A549 (cell line): ENCODE measurements around the gene TBX10. TPM values are rescaled to one million over a fixed set of nuclear protein-coding genes. Genes with fewer than 3 reads are reported as not detected.

ENCODE experiments used
- ATAC-seq, 2 experiments: fragments of 200-7000 bp in 1 of 2; fragments of >200 bp in 1 of 2; cut with Nextera tagmentation in 1 of 2; cut with Tn5 transposase in 1 of 2; 3 replicates each; pipeline versions ENCODE4 v1.8.0 to v1.9.1; 2018 to 2020; ENCODE audit warnings: mild to moderate bottlenecking in 1 of 2, moderate library complexity in 1 of 2
- CTCF ChIA-PET: fragments of 300-600 bp; sonication (Branson Sonifier 250); formaldehyde crosslinking; extraction: SDS; loops from one replicate; lab custom pipeline; 2021; ENCODE audit warnings: antibody characterized with exemption, inconsistent platforms; lab: Yijun Ruan, JAX
- POLR2A ChIA-PET: fragments of 350-600 bp; formaldehyde crosslinking; extraction: SDS; loops from one replicate; lab custom pipeline; 2021; ENCODE audit warnings: antibody characterized with exemption, inconsistent platforms; lab: Yijun Ruan, JAX
- DNase-seq, 2 experiments: peaks; one replicate each; pipeline versions ENCODE4 v3.0.0 to v3.0.0-alpha.2; 2011 to 2016; ENCODE audit warnings: low read depth in 1 of 2, low spot score in 1 of 2
- FAIRE-seq: peaks from 2 replicates; lab custom pipeline; 2011; peaks lifted over from hg19 to GRCh38; lab: Jason Lieb, UNC
- H3K27ac ChIP-seq, 2 experiments: fragments of >200 bp; sonication (Bioruptor Twin); formaldehyde crosslinking; 3 replicates each; pipeline ENCODE4 v1.5.1; 2016 to 2017
- H3K4me1 ChIP-seq: fragments of >200 bp; sonication (Bioruptor Twin); formaldehyde crosslinking; 3 replicates; pipeline ENCODE4 v1.6.1; 2016
- H3K4me2 ChIP-seq: fragments of >200 bp; sonication (Bioruptor Twin); formaldehyde crosslinking; 3 replicates; pipeline ENCODE4 v1.6.1; 2016
- H3K4me3 ChIP-seq: fragments of >200 bp; sonication (Bioruptor Twin); formaldehyde crosslinking; 3 replicates; pipeline ENCODE4 v1.5.1; 2016
- H3K9me3 ChIP-seq: fragments of >200 bp; sonication (Bioruptor Twin); formaldehyde crosslinking; 3 replicates; pipeline ENCODE4 v1.6.1; 2016
- ATOH8 ChIP-seq: fragments of 250-450 bp; sonication (Bioruptor Pico); IDR thresholded peaks from 2 replicates; pipeline ENCODE4 v1.5.0; 2020; ENCODE audit warnings: low read depth, mild to moderate bottlenecking, moderate library complexity
- CHD2 ChIP-seq: fragments of 150-350 bp; IDR thresholded peaks from 2 replicates; pipeline ENCODE4 v1.6.1; 2014; ENCODE audit warnings: low read length; ENCODE audit not compliant: partially characterized antibody
- EHMT2 ChIP-seq: fragments of 200-600 bp; sonication (generic); IDR thresholded peaks from 2 replicates; pipeline ENCODE4 v1.6.1; 2016; ENCODE audit warnings: antibody characterized with exemption, low read depth, mild to moderate bottlenecking, moderate library complexity
- ESRRA ChIP-seq: fragments of 150-350 bp; IDR thresholded peaks from 2 replicates; pipeline ENCODE4 v1.6.1; 2014; ENCODE audit warnings: mild to moderate bottlenecking, low read length, borderline replicate concordance
- FOSL2 ChIP-seq, 2 experiments: fragments of 450-650 bp in 1 of 2; fragments of >200 bp in 1 of 2; sonication (Bioruptor Twin) in 1 of 2; formaldehyde crosslinking; IDR thresholded peaks; 2 replicates each; pipeline versions ENCODE4 v1.5.0 to v1.6.1; 2016 to 2020; ENCODE audit warnings: mild to moderate bottlenecking in 1 of 2, moderate library complexity in 1 of 2
- HDAC2 ChIP-seq: fragments of 200-600 bp; sonication (generic); IDR thresholded peaks from 2 replicates; pipeline ENCODE4 v1.6.1; 2016
- HEYL ChIP-seq: fragments of 250-450 bp; sonication (Bioruptor Pico); IDR thresholded peaks from 2 replicates; pipeline ENCODE4 v1.8.0; 2021; ENCODE audit warnings: mild to moderate bottlenecking, moderate library complexity
- HOXA7 ChIP-seq: fragments of 250-450 bp; sonication (Bioruptor Pico); IDR thresholded peaks from 2 replicates; pipeline ENCODE4 v1.5.0; 2020; ENCODE audit warnings: mild to moderate bottlenecking, moderate library complexity
- JUN ChIP-seq, 2 experiments: fragments of >200 bp; sonication (Bioruptor Twin); formaldehyde crosslinking; IDR thresholded peaks; 2 replicates in 1 of 2; 3 replicates in 1 of 2; pipeline ENCODE4 v1.6.1; 2016 to 2017
- MAFK ChIP-seq: fragments of 450-650 bp; IDR thresholded peaks from 2 replicates; pipeline ENCODE4 v1.6.1; 2014; ENCODE audit not compliant: partially characterized antibody
- MAX ChIP-seq: IDR thresholded peaks from 2 replicates; pipeline ENCODE4 v1.6.1; 2012
- MYC ChIP-seq: IDR thresholded peaks from 2 replicates; pipeline ENCODE4 v1.6.1; 2012; ENCODE audit warnings: mild to moderate bottlenecking, inconsistent platforms, low read length, improper control_type of control experiment, borderline replicate concordance
- NFE2L2 ChIP-seq: fragments of 150-350 bp; conservative IDR thresholded peaks from 2 replicates; pipeline ENCODE4 v1.6.1; 2014; ENCODE audit warnings: low read length
- NR3C1 ChIP-seq: fragments of >200 bp; sonication (Bioruptor Twin); formaldehyde crosslinking; IDR thresholded peaks from 3 replicates; pipeline ENCODE4 v1.6.1; 2017
- POLR2A ChIP-seq: IDR thresholded peaks from 2 replicates; pipeline ENCODE4 v1.6.1; 2012; ENCODE audit warnings: mild to moderate bottlenecking, low read length
- RAD21 ChIP-seq, 2 experiments: fragments of >200 bp in 1 of 2; sonication (Bioruptor Twin) in 1 of 2; formaldehyde crosslinking in 1 of 2; IDR thresholded peaks in 1 of 2; conservative IDR thresholded peaks in 1 of 2; 2 replicates in 1 of 2; 3 replicates in 1 of 2; pipeline ENCODE4 v1.6.1; 2012 to 2018; ENCODE audit warnings: inconsistent platforms in 1 of 2
- REST ChIP-seq: fragments of 200-600 bp; sonication (generic); IDR thresholded peaks from 2 replicates; pipeline ENCODE4 v1.6.1; 2016; ENCODE audit warnings: antibody characterized with exemption, mild to moderate bottlenecking, moderate library complexity
- TFCP2L1 ChIP-seq: fragments of 250-450 bp; sonication (Bioruptor Pico); IDR thresholded peaks from 2 replicates; pipeline ENCODE4 v1.5.0; 2021; ENCODE audit warnings: mild to moderate bottlenecking
- TP53 ChIP-seq: fragments of 250-450 bp; sonication (Bioruptor Pico); IDR thresholded peaks from 2 replicates; pipeline ENCODE4 v1.5.0; 2021; ENCODE audit warnings: mild to moderate bottlenecking, moderate library complexity
- ZFP36 ChIP-seq: fragments of 450-650 bp; IDR thresholded peaks from 2 replicates; pipeline ENCODE4 v1.6.1; 2014; ENCODE audit warnings: borderline replicate concordance; ENCODE audit not compliant: partially characterized antibody
- ZNF302 ChIP-seq: fragments of 250-450 bp; sonication (Bioruptor Pico); IDR thresholded peaks from 2 replicates; pipeline ENCODE4 v1.9.0; 2021; ENCODE audit warnings: inconsistent platforms, mild to moderate bottlenecking, moderate library complexity
- WGBS: methylation state at CpG from one replicate; pipeline ENCODE4 v1.1.6; 2017; ENCODE audit errors: missing lambda C conversion rate; 5-methylcytosine and 5-hydroxymethylcytosine counted together
- polyA plus RNA-seq, 4 experiments: library from polyadenylated mRNA; depleted of rRNA in 3 of 4; stranded (reverse); fragments of >200 nt; fragmentation: RNase III in 1 of 4; extraction: RNeasy Plus Mini Kit Qiagen cat#74134 plus additional on column Dnase treatment in 1 of 4; gene quantifications; 2 replicates in 3 of 4; 3 replicates in 1 of 4; pipeline ENCODE4 v1.2.3, GENCODE V29; 2011 to 2017

Gene TBX10
- polyA plus RNA-seq, 2 of the 4 experiments (the other 2 are of a cell fraction): not detected

- no peak overlapping the region for H3K4me3 ChIP-seq
- CTCF ChIA-PET: interaction anchor here (0.9 to 1.8 kb wide), 3 partner anchors 9 to 126 kb away, joined by 3 to 6 read pairs (median 5); no protein-coding TSS in a partner anchor
Observed at GRCh38 chr11:67596753-67597300, 42.7 kb downstream of the TBX10 start.

GRCh38 chr11:67594480-67594879 is 45.1 kb downstream of the TBX10 start:
- CTCF ChIA-PET: interaction anchor here (1.4 to 1.9 kb wide), 4 partner anchors 8 to 35 kb away, joined by 3 to 7 read pairs (median 4); partner anchors contain the start of gene NUDT8
- Histone ChIP-seq H3K9me3 (peaks cover 6% of the 10 kb centered on the region; the same call in 1 of the 3 replicates), H3K4me1 (no peaks in the 10 kb centered on the region), H3K4me3 (no peak overlapping the region), H3K4me2 (no peak overlapping the region)
- FAIRE-seq (no peak), DNase-seq (no peak), ATAC-seq (no peak)
- POLR2A ChIA-PET: no interaction called here
- WGBS: 49% methylated on average over 3 of the region's 3 CpGs
- no peak for TF ChIP-seq REST
- TF ChIP-seq RAD21 (conservative IDR thresholded peaks at IDR 0.05 in 1 of 2, IDR thresholded peaks at IDR 0.05 in 1 of 2): no peak
- no peak for TF ChIP-seq HOXA7 (CRISPR knock-in tag)
- TF ChIP-seq, all 56 proteins: peak for 0
- H3K27ac ChIP-seq: no peak overlapping the region

More at GRCh38 chr11:67596753-67597300, 42.7 kb downstream of the TBX10 start:
- no peaks in the 10 kb centered on the region for H3K4me1 ChIP-seq
- H3K4me2 ChIP-seq: no peak overlapping the region
- POLR2A ChIA-PET: no interaction called here
- no peak for FAIRE-seq
- peaks cover 6% of the 10 kb centered on the region; the same call in 1 of the 3 replicates for H3K9me3 ChIP-seq
- H3K27ac ChIP-seq: no peak overlapping the region
- no peak for DNase-seq
- ATAC-seq: no peak
- 71% methylated on average over 1 of the region's 1 CpG for WGBS
- TF ChIP-seq REST (no peak), HDAC2 (no peak), MYC (no peak), TFCP2L1 (no peak), MAX (no peak), ZNF302 (no peak), EHMT2 (no peak), FOSL2 (IDR thresholded peaks at IDR 0.05) (no peak), FOSL2 (CRISPR knock-in tag; IDR thresholded peaks at IDR 0.05) (no peak), CHD2 (no peak), POLR2A (no peak), JUN (IDR thresholded peaks at IDR 0.05) (no peak), NR3C1 (no peak), ZFP36 (no peak), MAFK (no peak), NFE2L2 (no peak), TP53 (CRISPR knock-in tag) (no peak), HEYL (CRISPR knock-in tag) (no peak), ATOH8 (CRISPR knock-in tag) (no peak), ESRRA (no peak)
